ENCODE results near the gene TBC1D4. TPM values are rescaled to one million over a fixed set of nuclear protein-coding genes. Genes with fewer than 3 reads are reported as not detected.

TBC1D4 gene
- total and polyA plus RNA-seq, 10 of the 15 experiments (the other 5 are each of a cell fraction or from before 2014, with no cell fraction given), result 11.0 to 38.6 (median 25.5) TPM

GRCh38 chr13:75473468-75473867 lies 8.5 kb downstream of the TBC1D4 start:
- FAIRE-seq, result no peak
- no TSS peak for BruUV-seq (replicated peaks)

GRCh38 chr13:75470676-75471075 lies 11.3 kb downstream of the TBC1D4 start:
- Histone ChIP-seq H3K4me3 (no peak overlapping the region), H3K79me2 (ENCODE audit: control insufficient read depth, insufficient read depth, low read length) (peaks cover 21% of the 10 kb centered on the region), H3K9ac (ENCODE audit: control insufficient read depth, insufficient read depth, low read length) (no peak overlapping the region), H3K9me3 (replicated peaks; ENCODE audit: control insufficient read depth, insufficient read depth, low read length) (no peaks in the 10 kb centered on the region; the same call in 2 of the 3 replicates), H4K20me1 (ENCODE audit: control insufficient read depth, insufficient read depth) (no peaks in the 10 kb centered on the region), H3K27ac (ENCODE audit: control insufficient read depth, insufficient read depth) (no peak overlapping the region), H3K36me3 (ENCODE audit: control insufficient read depth in 2 of 2, insufficient read depth in 2 of 2, low read length in 1 of 2) (no peaks in the 10 kb centered on the region), H3K27me3 (replicated peaks in 1 of 2; ENCODE audit: control insufficient read depth in 2 of 2, insufficient read depth in 2 of 2, low read length in 1 of 2) (no peaks in the 10 kb centered on the region), H3K4me2 (ENCODE audit: control insufficient read depth, insufficient read depth) (no peak overlapping the region), H2AFZ (ENCODE audit: control insufficient read depth, low read depth, low read length) (no peak overlapping the region), H3K4me1 (ENCODE audit: control insufficient read depth, insufficient read depth, low read length) (peaks cover 4% of the 10 kb centered on the region)
- ChIA-PET POLR2A (no interaction called here), SMC1A (ENCODE audit: uncharacterized antibody, unreplicated experiment) (interaction anchor here (1.2 to 1.5 kb wide), 2 partner anchors 9 to 10 kb away, joined by 3 read pairs; no protein-coding TSS in a partner anchor), CTCF (interaction anchor here (1.2 kb wide), 1 partner anchor 9 kb away, joined by 3 read pairs; no protein-coding TSS in a partner anchor), RAD21 (ENCODE audit: unreplicated experiment) (interaction anchor here (0.7 kb wide), 1 partner anchor 55 kb away, joined by 3 read pairs; no protein-coding TSS in a partner anchor)
- 44% methylated on average over 4 of the region's 4 CpGs for WGBS (ENCODE audit: insufficient coverage, insufficient replicate concordance, low lambda C conversion rate, missing lambda C conversion rate)
- in situ Hi-C loops (cut with MboI), result no loop called here
- BruUV-seq (replicated peaks), result no TSS peak
- FAIRE-seq, result no peak
- intact Hi-C loops (cut with micrococcal nuclease; ENCODE audit: unreplicated experiment), result no loop called here
- no peak for ATAC-seq
- DNase-seq (ENCODE audit: low read depth, low spot score), result no peak
- TF ChIP-seq ETV6 (conservative IDR thresholded peaks at IDR 0.05 in 1 of 2, IDR thresholded peaks at IDR 0.05 in 1 of 2; ENCODE audit: borderline replicate concordance in 1 of 2, low read depth in 1 of 2), result no peak
- TF ChIP-seq BCL11A (IDR thresholded peaks at IDR 0.05; ENCODE audit: low read depth, low read length), result no peak
- TF ChIP-seq CEBPZ (IDR thresholded peaks at IDR 0.05; ENCODE audit: low read depth, low read length), result no peak
- no peak for TF ChIP-seq REST (IDR thresholded peaks at IDR 0.05; ENCODE audit: low read depth, low read length)
- TF ChIP-seq EED (IDR thresholded peaks at IDR 0.05; ENCODE audit: low read depth), result no peak
- no peak for TF ChIP-seq NFYB (IDR thresholded peaks at IDR 0.05; ENCODE audit: insufficient read depth, low read depth, low read length)

More at GRCh38 chr13:75473468-75473867, 8.5 kb downstream of the TBC1D4 start:
- no peak overlapping the region for H3K9ac ChIP-seq (ENCODE audit: control insufficient read depth, insufficient read depth, low read length)
- ChIA-PET CTCF (interaction anchor here (1.2 kb wide), 1 partner anchor 101 kb away, joined by 5 read pairs; no protein-coding TSS in a partner anchor), SMC1A (ENCODE audit: uncharacterized antibody, unreplicated experiment) (interaction anchor here (1.5 kb wide), 1 partner anchor 106 kb away, joined by 3 read pairs; no protein-coding TSS in a partner anchor), POLR2A (no interaction called here), RAD21 (ENCODE audit: unreplicated experiment) (no interaction called here)
- H3K27me3 ChIP-seq (replicated peaks in 1 of 2; ENCODE audit: control insufficient read depth in 2 of 2, insufficient read depth in 2 of 2, low read length in 1 of 2), result no peaks in the 10 kb centered on the region
- no peaks in the 10 kb centered on the region for H3K36me3 ChIP-seq (ENCODE audit: control insufficient read depth in 2 of 2, insufficient read depth in 2 of 2, low read length in 1 of 2)
- no peak overlapping the region for H3K4me3 ChIP-seq
- no peak overlapping the region for H3K27ac ChIP-seq (ENCODE audit: control insufficient read depth, insufficient read depth)
- intact Hi-C loops (cut with micrococcal nuclease; ENCODE audit: unreplicated experiment), result no loop called here
- TF ChIP-seq BCL11A (IDR thresholded peaks at IDR 0.05; ENCODE audit: low read depth, low read length), result no peak
- DNase-seq (ENCODE audit: low read depth, low spot score) (no peak), ATAC-seq (no peak)
- H3K79me2 ChIP-seq (ENCODE audit: control insufficient read depth, insufficient read depth, low read length), result peaks cover 39% of the 10 kb centered on the region
- 96% methylated on average over 1 of the region's 1 CpG for WGBS (ENCODE audit: insufficient coverage, insufficient replicate concordance, low lambda C conversion rate, missing lambda C conversion rate)
- no peaks in the 10 kb centered on the region for H4K20me1 ChIP-seq (ENCODE audit: control insufficient read depth, insufficient read depth)
- no peak overlapping the region for H3K4me2 ChIP-seq (ENCODE audit: control insufficient read depth, insufficient read depth)
- no peaks in the 10 kb centered on the region; the same call in 2 of the 3 replicates for H3K9me3 ChIP-seq (replicated peaks; ENCODE audit: control insufficient read depth, insufficient read depth, low read length)
- peaks cover 12% of the 10 kb centered on the region for H3K4me1 ChIP-seq (ENCODE audit: control insufficient read depth, insufficient read depth, low read length)
- in situ Hi-C loops (cut with MboI), result no loop called here
- H2AFZ ChIP-seq (ENCODE audit: control insufficient read depth, low read depth, low read length), result no peak overlapping the region

Data from GM12878 (cell line).